PFSK-1 (cell line): ENCODE data around the gene IFI6.

ENCODE experiments used
- FOXP2 ChIP-seq: optimal IDR thresholded peaks from 2 replicates; pipeline ENCODE3; 2011; ENCODE audit warnings: borderline replicate concordance, control low read depth, inconsistent platforms; ENCODE audit not compliant: insufficient read depth; ENCODE audit errors: extremely low read length, extremely low read depth
- POLR2AphosphoS5 ChIP-seq: IDR thresholded peaks from 2 replicates; pipeline ENCODE4 v1.6.1; 2012; ENCODE audit warnings: low read depth, mild to moderate bottlenecking, control low read depth, low read length, moderate library complexity
- SIN3A ChIP-seq: IDR thresholded peaks from 2 replicates; pipeline ENCODE4 v1.6.1; 2012; ENCODE audit warnings: mild to moderate bottlenecking, low read length, moderate library complexity, borderline replicate concordance; ENCODE audit not compliant: insufficient read depth
- TAF1 ChIP-seq: IDR thresholded peaks from 2 replicates; pipeline ENCODE4 v1.6.1; 2012; ENCODE audit warnings: low read length, control low read depth, borderline replicate concordance; ENCODE audit not compliant: insufficient read depth
- TF ChIP-seq, protein P1 (sequence below), 2 experiments: IDR thresholded peaks; 2 replicates each; pipeline versions ENCODE4 v1.6.1 to v1.8.0; 2011 to 2012; ENCODE audit warnings: low read depth in 2 of 2, low read length in 2 of 2, control low read depth in 1 of 2, inconsistent platforms in 1 of 2, mild to moderate bottlenecking in 1 of 2, moderate library complexity in 1 of 2; ENCODE audit not compliant: insufficient read depth in 1 of 2

IFI6 gene

DNA sequence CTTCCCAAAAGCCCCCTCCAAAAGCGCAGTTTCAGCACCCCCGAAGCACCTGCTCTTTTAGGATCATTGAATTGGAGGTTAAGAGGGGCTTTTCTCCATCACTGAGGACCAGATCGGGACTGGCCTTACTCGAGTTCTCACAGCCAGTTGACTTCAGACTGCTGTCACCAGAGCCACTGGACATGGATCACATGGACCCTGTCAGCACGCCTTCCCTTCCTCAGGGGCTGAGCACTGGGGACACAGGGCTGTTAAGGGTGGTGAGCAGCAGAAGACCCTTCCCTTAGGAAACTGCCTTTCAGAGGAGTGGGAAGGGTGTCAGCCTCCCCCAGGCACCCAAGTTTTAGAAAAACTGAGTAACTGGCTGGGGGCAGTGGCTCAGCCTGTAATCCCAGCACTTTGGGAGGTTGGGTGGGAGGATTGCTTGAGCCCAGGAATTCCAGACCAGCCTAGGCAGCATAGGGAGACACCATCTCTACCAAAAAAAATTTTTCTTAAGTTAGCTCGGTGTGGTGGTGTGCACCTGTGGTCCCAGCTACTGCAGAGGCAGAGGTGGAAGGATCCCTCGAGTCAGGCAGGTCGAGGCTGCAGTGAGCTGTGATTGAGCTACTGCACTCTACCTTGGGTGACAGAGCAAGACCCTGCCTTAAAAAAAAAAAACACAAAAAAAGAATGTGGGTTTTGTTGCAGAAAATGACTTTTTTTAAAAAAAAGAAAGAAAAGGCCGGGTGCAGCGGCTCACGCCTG, 36.4 kb downstream of the IFI6 start:
- TF ChIP-seq, protein P1, sequence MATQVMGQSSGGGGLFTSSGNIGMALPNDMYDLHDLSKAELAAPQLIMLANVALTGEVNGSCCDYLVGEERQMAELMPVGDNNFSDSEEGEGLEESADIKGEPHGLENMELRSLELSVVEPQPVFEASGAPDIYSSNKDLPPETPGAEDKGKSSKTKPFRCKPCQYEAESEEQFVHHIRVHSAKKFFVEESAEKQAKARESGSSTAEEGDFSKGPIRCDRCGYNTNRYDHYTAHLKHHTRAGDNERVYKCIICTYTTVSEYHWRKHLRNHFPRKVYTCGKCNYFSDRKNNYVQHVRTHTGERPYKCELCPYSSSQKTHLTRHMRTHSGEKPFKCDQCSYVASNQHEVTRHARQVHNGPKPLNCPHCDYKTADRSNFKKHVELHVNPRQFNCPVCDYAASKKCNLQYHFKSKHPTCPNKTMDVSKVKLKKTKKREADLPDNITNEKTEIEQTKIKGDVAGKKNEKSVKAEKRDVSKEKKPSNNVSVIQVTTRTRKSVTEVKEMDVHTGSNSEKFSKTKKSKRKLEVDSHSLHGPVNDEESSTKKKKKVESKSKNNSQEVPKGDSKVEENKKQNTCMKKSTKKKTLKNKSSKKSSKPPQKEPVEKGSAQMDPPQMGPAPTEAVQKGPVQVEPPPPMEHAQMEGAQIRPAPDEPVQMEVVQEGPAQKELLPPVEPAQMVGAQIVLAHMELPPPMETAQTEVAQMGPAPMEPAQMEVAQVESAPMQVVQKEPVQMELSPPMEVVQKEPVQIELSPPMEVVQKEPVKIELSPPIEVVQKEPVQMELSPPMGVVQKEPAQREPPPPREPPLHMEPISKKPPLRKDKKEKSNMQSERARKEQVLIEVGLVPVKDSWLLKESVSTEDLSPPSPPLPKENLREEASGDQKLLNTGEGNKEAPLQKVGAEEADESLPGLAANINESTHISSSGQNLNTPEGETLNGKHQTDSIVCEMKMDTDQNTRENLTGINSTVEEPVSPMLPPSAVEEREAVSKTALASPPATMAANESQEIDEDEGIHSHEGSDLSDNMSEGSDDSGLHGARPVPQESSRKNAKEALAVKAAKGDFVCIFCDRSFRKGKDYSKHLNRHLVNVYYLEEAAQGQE (IDR thresholded peaks at IDR 0.05; ENCODE audit: insufficient read depth in 1 of 2, low read depth in 2 of 2, low read length in 2 of 2): no peak
- no peak for TF ChIP-seq SIN3A
- TF ChIP-seq TAF1: no peak
- no peak for TF ChIP-seq FOXP2
- no peak for TF ChIP-seq POLR2AphosphoS5

DNA sequence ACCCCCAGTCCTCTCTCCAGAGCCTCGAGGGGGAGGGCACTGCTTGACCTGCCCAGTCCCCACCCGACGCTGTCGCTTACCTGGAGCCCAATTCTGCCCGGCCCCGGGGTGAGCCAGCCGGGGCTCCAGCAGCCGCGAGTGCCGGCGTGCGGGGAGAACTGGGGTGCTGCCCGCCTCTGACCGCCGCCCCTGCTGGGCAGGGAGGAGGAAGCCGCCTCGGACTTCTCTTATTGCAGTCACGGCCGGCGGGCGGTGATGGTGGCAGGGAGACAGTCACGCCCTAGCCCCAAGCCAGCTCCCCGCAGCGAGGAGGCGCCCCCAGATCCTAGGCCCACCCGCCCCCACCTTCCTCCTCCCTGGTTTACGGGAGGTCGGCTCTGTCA, 37.0 kb downstream of the IFI6 start, which contains the start of gene FGR:
Gene FGR, minus strand, starts transcription at position 201 of the 383 bp plus-strand sequence. CDS start 11,269 bp downstream, outside the sequence.
- TF ChIP-seq SIN3A (no peak), FOXP2 (no peak), TAF1 (no peak), POLR2AphosphoS5 (no peak)
- TF ChIP-seq, protein P1 (IDR thresholded peaks at IDR 0.05; ENCODE audit: insufficient read depth in 1 of 2, low read depth in 2 of 2, low read length in 2 of 2): no peak

DNA sequence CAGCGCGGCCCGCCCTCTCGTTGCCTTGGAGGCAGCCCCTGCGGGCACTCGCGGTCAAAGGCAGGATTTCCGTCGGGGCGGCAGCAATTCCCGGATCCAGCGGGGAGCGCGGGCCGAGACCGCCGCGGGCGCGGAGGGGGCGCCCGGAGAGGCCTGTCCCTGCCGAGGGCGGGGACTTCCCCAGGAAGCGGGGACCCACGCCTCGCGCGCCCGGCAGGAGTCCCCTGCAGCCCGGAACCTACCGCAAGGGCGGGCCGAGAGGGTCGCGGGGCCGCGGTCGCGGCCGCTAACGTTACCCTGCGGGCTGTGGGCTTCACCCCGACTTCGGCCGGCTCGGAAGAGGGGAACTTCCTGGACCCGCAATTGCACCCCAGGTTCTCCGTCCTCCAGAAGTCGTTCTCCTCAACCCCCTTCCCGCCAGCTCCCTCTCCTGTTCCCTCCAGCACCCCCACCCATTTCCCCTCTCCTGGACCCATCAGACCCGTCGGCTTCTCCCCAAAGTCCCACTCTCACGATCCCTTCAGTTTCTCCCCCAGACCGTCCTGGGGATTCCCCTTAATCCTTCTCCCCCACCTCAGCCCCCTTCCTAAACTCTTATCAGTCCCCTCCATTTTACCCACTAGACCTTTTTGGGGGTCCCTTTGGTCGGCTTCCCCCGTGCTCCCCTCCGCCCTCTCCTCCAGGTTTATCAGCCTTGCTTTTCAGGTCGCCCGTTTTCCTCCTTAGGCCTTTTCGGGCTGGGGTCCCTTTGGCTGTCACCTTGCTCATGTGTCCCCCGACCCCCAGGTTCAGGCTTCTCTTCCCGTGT, 37.6 kb downstream of the IFI6 start:
- no peak for TF ChIP-seq SIN3A
- no peak for TF ChIP-seq FOXP2
- TF ChIP-seq TAF1: no peak
- TF ChIP-seq, protein P1 (IDR thresholded peaks at IDR 0.05; ENCODE audit: insufficient read depth in 1 of 2, low read depth in 2 of 2, low read length in 2 of 2): no peak

DNA sequence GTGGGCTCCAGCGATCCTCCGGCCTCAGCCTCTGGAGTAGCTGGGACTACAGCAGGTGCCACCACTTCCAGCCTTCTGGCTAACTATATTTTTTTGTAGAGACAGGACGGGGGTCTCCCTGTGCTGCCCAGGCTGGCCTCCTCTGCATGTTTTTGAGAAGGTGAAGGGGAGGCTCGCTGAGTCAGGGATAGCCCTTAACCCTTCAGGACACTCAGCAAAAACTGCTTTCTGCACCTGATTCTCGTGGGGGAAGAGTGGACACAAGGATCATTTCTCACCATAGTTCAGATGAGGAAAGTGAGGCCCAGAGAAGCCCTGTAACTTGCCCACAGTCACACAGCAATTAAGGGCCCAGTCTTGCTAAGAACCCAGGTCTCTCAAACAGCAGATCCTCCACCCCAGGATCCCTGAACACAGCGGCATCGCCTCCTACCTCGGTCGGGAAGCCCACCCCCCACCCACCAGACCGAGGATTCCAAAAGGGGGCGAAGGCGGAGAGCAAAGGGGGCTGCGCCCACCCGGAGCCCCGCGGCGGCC, 38.3 kb downstream of the IFI6 start:
- no peak for TF ChIP-seq SIN3A
- no peak for TF ChIP-seq POLR2AphosphoS5
- no peak for TF ChIP-seq FOXP2
- TF ChIP-seq TAF1: no peak
- TF ChIP-seq, protein P1 (IDR thresholded peaks at IDR 0.05; ENCODE audit: insufficient read depth in 1 of 2, low read depth in 2 of 2, low read length in 2 of 2): no peak
